NCI-H460 (cell line): ENCODE measurements around the gene BRCA1. TPM values are rescaled to one million over a fixed set of nuclear protein-coding genes. Genes with fewer than 3 reads are reported as not detected.
"Not testable (repeated sequence)": the region's sequence is repeated elsewhere in the genome, so short reads cannot be mapped to it uniquely, and the experiment has no call there.

Source experiments
- DNase-seq: peaks from one replicate; pipeline ENCODE4 v3.0.0-alpha.2; 2016; ENCODE audit warnings: low read depth; ENCODE audit errors: extremely low read depth
- polyA plus RNA-seq: library from polyadenylated mRNA; depleted of rRNA; stranded (reverse); fragments of >200 nt; gene quantifications from 2 replicates; pipeline ENCODE4 v1.2.3, GENCODE V29; 2014; cell fraction: nucleus; rRNA removed
- total RNA-seq: library from RNA; depleted of rRNA; stranded (reverse); fragments of >200 nt; shearing (Covaris generic); gene quantifications from 2 replicates; pipeline ENCODE4 v1.2.3, GENCODE V29; 2014; rRNA removed

The BRCA1 gene
- 37.6 and 42.2 TPM in 2 replicates for total RNA-seq
- polyA plus RNA-seq = 43.1 and 57.6 TPM in 2 replicates

- DNase-seq = peak; percentile 100
Observed at GRCh38 chr17:43125133-43125966, at the start of gene BRCA1. Gene BRCA1 (minus strand): TSS chr17:43125364. CDS start chr17:43124096, 1,268 bp downstream.

- peak; percentile 27 for DNase-seq
Observed at GRCh38 chr17:43171586-43172487, 46.7 kb upstream of the BRCA1 start.

- peak; percentile 99 for DNase-seq
Observed at GRCh38 chr17:43170766-43171585, 45.8 kb upstream of the BRCA1 start, which contains the start of gene NBR1. Gene NBR1 (plus strand): TSS chr17:43171214. CDS start chr17:43175800, 4,586 bp downstream.

- DNase-seq = peak; percentile 97
Observed at GRCh38 chr17:43170140-43170765, 45.1 kb upstream of the BRCA1 start.

GRCh38 chr17:43169561-43170139, 44.5 kb upstream of the BRCA1 start:
- no peak for DNase-seq

- not testable (repeated sequence) for DNase-seq
Observed at GRCh38 chr17:43165971-43166370, 40.8 kb upstream of the BRCA1 start.

GRCh38 chr17:43159957-43160356, 34.8 kb upstream of the BRCA1 start:
- not testable (repeated sequence) for DNase-seq

GRCh38 chr17:43159232-43159631, 34.1 kb upstream of the BRCA1 start:
- DNase-seq = not testable (repeated sequence)

GRCh38 chr17:43155666-43156065, 30.5 kb upstream of the BRCA1 start:
- DNase-seq = no peak

GRCh38 chr17:43153197-43153835, 28.2 kb upstream of the BRCA1 start:
- DNase-seq = not testable (repeated sequence)

- DNase-seq = no peak
Observed at GRCh38 chr17:43151880-43152456, 26.8 kb upstream of the BRCA1 start.

GRCh38 chr17:43146649-43147048, 21.5 kb upstream of the BRCA1 start:
- no peak for DNase-seq

- no peak for DNase-seq
Observed at GRCh38 chr17:43143201-43143600, 18.0 kb upstream of the BRCA1 start.

- DNase-seq = no peak
Observed at GRCh38 chr17:43142153-43142552, 17.0 kb upstream of the BRCA1 start.

- no peak for DNase-seq
Observed at GRCh38 chr17:43140396-43141332, 15.5 kb upstream of the BRCA1 start.

GRCh38 chr17:43138531-43138930, 13.4 kb upstream of the BRCA1 start:
- DNase-seq = not testable (repeated sequence)

GRCh38 chr17:43136574-43136973, 11.4 kb upstream of the BRCA1 start:
- DNase-seq = not testable (repeated sequence)
